SK-N-MC (cell line): ENCODE results near the gene EIF5A.

Source experiments
- DNase-seq: peaks from one replicate; pipeline ENCODE4 v3.0.0-alpha.2; 2011; ENCODE audit warnings: low read depth, low spot score
- H3K27ac ChIP-seq: fragments of 200-600 bp; sonication (generic); 2 replicates; pipeline ENCODE4 v1.5.1; 2016; ENCODE audit warnings: mixed run types
- H3K36me3 ChIP-seq: fragments of 200-600 bp; sonication (generic); 2 replicates; pipeline ENCODE4 v1.6.1; 2017; ENCODE audit warnings: antibody characterized with exemption, low read length, mixed read lengths; ENCODE audit not compliant: insufficient read depth
- H3K4me3 ChIP-seq: fragments of 200-600 bp; sonication (generic); 2 replicates; pipeline ENCODE4 v1.5.1; 2016
- H3K9ac ChIP-seq: fragments of 200-600 bp; sonication (generic); 2 replicates; pipeline ENCODE4 v1.8.0; 2017; ENCODE audit warnings: mixed run types, mixed read lengths; ENCODE audit not compliant: insufficient read length
- H3K9me3 ChIP-seq: fragments of 200-600 bp; sonication (generic); 2 replicates; pipeline ENCODE4 v1.6.1; 2017; ENCODE audit warnings: low read depth, mild to moderate bottlenecking, antibody characterized with exemption, low read length, moderate library complexity, mixed read lengths
- EZH2 ChIP-seq: fragments of 200-600 bp; sonication (generic); IDR thresholded peaks from one replicate; pipeline ENCODE4 v1.6.1; 2017; ENCODE audit warnings: antibody characterized with exemption
- FOXP2 ChIP-seq: optimal IDR thresholded peaks from 2 replicates; pipeline ENCODE3; 2011; ENCODE audit warnings: mild to moderate bottlenecking, moderate library complexity; ENCODE audit not compliant: insufficient read depth; ENCODE audit errors: extremely low read length, control extremely low read depth
- POLR2AphosphoS5 ChIP-seq: IDR thresholded peaks from 2 replicates; pipeline ENCODE4 v1.6.1; 2012; ENCODE audit warnings: mild to moderate bottlenecking, low read depth, low read length, borderline replicate concordance

Gene EIF5A

GRCh38 chr17:7308625-7309433, 1.4 kb downstream of the EIF5A start:
- no peak for DNase-seq
- peak overlapping the region; percentile 97 for H3K9ac ChIP-seq
- H3K9me3 ChIP-seq: no peaks in the 10 kb centered on the region
- peak overlapping the region; percentile 88 for H3K4me3 ChIP-seq
- peak overlapping the region; percentile 96 for H3K27ac ChIP-seq
- no peak for TF ChIP-seq EZH2
- no peak; the same call in 1 of the 2 replicates for TF ChIP-seq POLR2AphosphoS5
- TF ChIP-seq FOXP2: no peak
- peaks cover 47% of the 10 kb centered on the region for H3K36me3 ChIP-seq

- TF ChIP-seq FOXP2 (no peak), POLR2AphosphoS5 (no peak), EZH2 (no peak)
- no peaks in the 10 kb centered on the region for H3K9me3 ChIP-seq
- H3K27ac ChIP-seq: peak overlapping the region; percentile 96; the same call in 1 of the 2 replicates
- H3K9ac ChIP-seq: peak overlapping the region; percentile 97
- peaks cover 47% of the 10 kb centered on the region for H3K36me3 ChIP-seq
- H3K4me3 ChIP-seq: peak overlapping the region; percentile 88
- no peak for DNase-seq
Observed at GRCh38 chr17:7309628-7310027, 2.2 kb downstream of the EIF5A start.

DNA sequence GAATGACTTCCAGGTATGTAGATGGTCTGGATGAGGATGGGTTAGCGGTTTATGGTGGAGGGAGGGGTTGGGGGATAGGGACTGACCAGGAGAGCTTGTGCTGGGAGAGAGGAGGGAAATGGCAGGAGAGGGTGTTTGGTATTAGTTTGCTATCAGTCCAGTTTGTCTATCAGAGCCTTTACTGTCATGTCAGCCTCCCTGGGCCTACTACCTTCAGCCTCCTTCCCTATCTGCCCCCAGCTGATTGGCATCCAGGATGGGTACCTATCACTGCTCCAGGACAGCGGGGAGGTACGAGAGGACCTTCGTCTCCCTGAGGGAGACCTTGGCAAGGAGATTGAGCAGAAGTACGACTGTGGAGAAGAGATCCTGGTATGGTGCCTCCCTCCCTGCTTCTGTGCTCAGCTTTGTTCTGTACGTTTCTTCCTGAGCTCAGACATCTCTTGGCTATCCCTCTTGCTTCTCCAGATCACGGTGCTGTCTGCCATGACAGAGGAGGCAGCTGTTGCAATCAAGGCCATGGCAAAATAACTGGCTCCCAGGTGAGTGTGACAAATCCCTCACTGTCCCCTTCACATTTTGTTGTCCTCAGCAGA, 3.8 kb downstream of the EIF5A start:
- H3K9me3 ChIP-seq: no peaks in the 10 kb centered on the region
- H3K36me3 ChIP-seq: peaks cover 47% of the 10 kb centered on the region
- no peak for DNase-seq
- TF ChIP-seq EZH2 (no peak), POLR2AphosphoS5 (no peak), FOXP2 (no peak)
- H3K27ac ChIP-seq: no peak overlapping the region
- H3K4me3 ChIP-seq: no peak overlapping the region
- no peak overlapping the region for H3K9ac ChIP-seq

DNA sequence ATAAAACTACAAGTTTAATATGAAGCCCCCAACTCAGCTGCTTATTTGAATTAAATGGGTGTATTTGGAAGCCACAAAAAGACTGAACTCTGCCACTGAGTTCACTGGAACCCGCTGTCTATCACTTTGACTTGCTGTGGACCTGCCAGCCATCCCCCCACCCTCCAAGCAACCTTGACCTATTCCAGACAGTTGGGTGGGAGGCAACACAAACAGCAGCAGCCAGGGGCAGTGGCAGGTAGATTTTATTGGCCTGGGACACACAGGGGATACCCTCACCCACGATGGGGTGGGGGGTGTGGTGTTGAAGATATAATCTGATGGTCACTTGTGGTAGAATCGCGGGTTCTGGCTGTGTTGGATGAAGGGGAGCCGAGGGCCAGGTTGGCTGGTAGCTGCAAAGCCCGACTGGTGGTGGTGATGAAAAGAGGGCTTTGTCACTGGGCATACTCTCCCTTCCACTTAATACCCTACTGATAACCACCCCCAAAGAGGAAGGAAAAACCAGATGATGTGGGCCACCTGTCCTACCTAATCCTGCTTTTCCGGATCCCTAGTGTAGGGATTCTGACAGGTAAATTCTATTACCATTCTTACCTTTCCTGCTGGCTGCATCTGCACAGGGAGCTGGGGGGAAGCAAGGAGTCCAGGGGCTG, 5.1 kb downstream of the EIF5A start:
- no peaks in the 10 kb centered on the region for H3K9me3 ChIP-seq
- H3K9ac ChIP-seq: no peak overlapping the region
- H3K4me3 ChIP-seq: no peak overlapping the region
- peaks cover 50% of the 10 kb centered on the region for H3K36me3 ChIP-seq
- H3K27ac ChIP-seq: no peak overlapping the region
- TF ChIP-seq EZH2 (no peak), FOXP2 (no peak), POLR2AphosphoS5 (peak; percentile 16; the same call in 1 of the 2 replicates)
- DNase-seq: no peak

GRCh38 chr17:7313088-7313889, 5.9 kb downstream of the EIF5A start:
- H3K27ac ChIP-seq: peak overlapping the region; percentile 81; the same call in 1 of the 2 replicates
- H3K36me3 ChIP-seq: peaks cover 54% of the 10 kb centered on the region
- TF ChIP-seq FOXP2: no peak
- TF ChIP-seq EZH2: no peak
- TF ChIP-seq POLR2AphosphoS5: no peak; the same call in 1 of the 2 replicates
- no peak overlapping the region for H3K9ac ChIP-seq
- H3K9me3 ChIP-seq: no peaks in the 10 kb centered on the region
- DNase-seq: no peak
- no peak overlapping the region; the same call in 1 of the 2 replicates for H3K4me3 ChIP-seq

GRCh38 chr17:7313890-7314718, 6.7 kb downstream of the EIF5A start:
- DNase-seq: no peak
- H3K9ac ChIP-seq: peak overlapping the region; percentile 93
- H3K27ac ChIP-seq: peak overlapping the region; percentile 81; the same call in 1 of the 2 replicates
- H3K36me3 ChIP-seq: peaks cover 58% of the 10 kb centered on the region
- no peak for TF ChIP-seq FOXP2
- TF ChIP-seq EZH2: no peak
- TF ChIP-seq POLR2AphosphoS5: no peak
- H3K4me3 ChIP-seq: peak overlapping the region; percentile 96
- no peaks in the 10 kb centered on the region for H3K9me3 ChIP-seq

DNA sequence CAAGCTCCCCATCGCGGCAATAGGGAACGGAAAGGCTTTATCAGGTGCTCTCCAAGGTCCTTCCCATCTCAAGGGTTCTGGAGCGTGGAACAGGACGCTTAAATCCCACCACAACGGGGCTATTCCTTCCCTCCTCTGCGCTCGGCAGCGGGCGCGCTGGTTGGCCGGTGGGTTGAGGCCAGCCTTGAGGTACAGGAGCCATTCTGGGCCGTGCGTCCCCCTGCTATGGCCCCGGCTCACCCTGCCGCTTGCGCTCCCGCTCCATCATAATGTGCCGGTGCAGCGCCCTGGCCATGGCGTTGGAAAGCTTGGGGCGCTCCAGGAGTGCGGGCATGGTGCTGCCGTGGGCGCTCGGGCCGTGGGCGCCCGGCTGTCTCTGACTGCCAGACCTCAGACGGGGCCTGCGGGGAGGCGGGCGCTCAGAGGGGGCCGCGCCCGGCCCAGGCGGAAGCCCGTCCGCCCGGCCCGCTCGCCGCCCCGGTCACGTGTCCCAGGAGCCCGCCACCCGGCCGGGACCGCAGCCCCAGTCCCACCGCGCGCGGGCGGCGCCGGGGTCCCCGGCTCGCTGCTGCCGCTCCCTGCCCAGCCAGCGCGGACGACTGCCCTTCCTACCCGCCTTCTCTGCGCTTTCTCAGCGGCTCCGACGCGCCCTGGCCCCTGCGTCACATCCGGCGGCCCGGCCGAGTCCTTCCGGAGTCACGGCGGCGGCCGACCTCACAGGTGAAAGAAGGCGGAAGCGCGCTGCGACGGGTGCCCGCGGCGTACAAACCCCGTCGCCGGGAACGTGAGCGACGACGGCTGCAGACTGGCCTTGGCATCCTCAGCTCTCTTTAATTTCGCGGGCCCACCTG, 7.5 kb downstream of the EIF5A start, which contains the start of gene GPS2:
Gene GPS2 (minus strand): TSS at position 642 of the 851 bp plus-strand sequence. CDS start 308 bp downstream, at position 334.
- H3K36me3 ChIP-seq: peaks cover 50% of the 10 kb centered on the region
- no peak for TF ChIP-seq EZH2
- TF ChIP-seq POLR2AphosphoS5: peak; percentile 71; the same call in 1 of the 2 replicates
- no peak for DNase-seq
- H3K4me3 ChIP-seq: peak within 1 kb of the TSS; percentile 96
- H3K9me3 ChIP-seq: no peaks in the 10 kb centered on the region
- peak within 1 kb of the TSS; percentile 93 for H3K9ac ChIP-seq
- H3K27ac ChIP-seq: peak within 1 kb of the TSS; percentile 81
